Stomach smooth muscle (tissue), 2 donors: ENCODE results near the gene CHRNA4.

Experiments used
- H3K27ac ChIP-seq: one replicate; pipeline ENCODE4 v1.7.0; 2013; ENCODE audit warnings: mild to moderate bottlenecking, low read length, inconsistent platforms
- H3K27me3 ChIP-seq, 2 donors: one replicate each; pipeline ENCODE4 v1.7.0; 2013; ENCODE audit warnings: low read length in 2 of 2; ENCODE audit not compliant: insufficient read depth in 2 of 2, control insufficient read depth in 1 of 2
- H3K36me3 ChIP-seq, 2 donors: one replicate each; pipeline ENCODE4 v1.7.0; 2013; ENCODE audit warnings: low read length in 2 of 2; ENCODE audit not compliant: control insufficient read depth in 2 of 2, insufficient read depth in 2 of 2
- H3K4me1 ChIP-seq: one replicate; pipeline ENCODE4 v1.7.0; 2013; ENCODE audit warnings: low read length; ENCODE audit not compliant: control insufficient read depth, insufficient read depth
- H3K4me3 ChIP-seq, 2 donors: one replicate each; pipeline ENCODE4 v1.7.0; 2013; ENCODE audit warnings: low read length in 2 of 2
- H3K9ac ChIP-seq, 2 donors: one replicate each; pipeline ENCODE4 v1.7.0; 2013; ENCODE audit warnings: low read length in 2 of 2, mild to moderate bottlenecking in 1 of 2
- H3K9me3 ChIP-seq, 2 donors: one replicate each; pipeline ENCODE4 v1.7.0; 2013; ENCODE audit warnings: low read length in 2 of 2; ENCODE audit not compliant: control insufficient read depth in 2 of 2
- donor health status: healthy.
- donor health status: Pancreatic carcinoma.

CHRNA4 gene

GRCh38 chr20:63361519-63362435, 628 bp upstream of the CHRNA4 start:
- H3K27ac ChIP-seq, result no peak overlapping the region
- H3K4me1 ChIP-seq, result peaks cover 5% of the 10 kb centered on the region
- H3K27me3 ChIP-seq, result peaks cover 23 to 37% of the 10 kb centered on the region in 2 donors
- H3K9ac ChIP-seq, result no peak overlapping the region
- no peak overlapping the region for H3K4me3 ChIP-seq
- H3K36me3 ChIP-seq, result no peaks in the 10 kb centered on the region
- H3K9me3 ChIP-seq, result no peaks in the 10 kb centered on the region

- H3K9ac ChIP-seq, result no peak overlapping the region
- peaks cover 21 to 39% of the 10 kb centered on the region in 2 donors for H3K27me3 ChIP-seq
- no peak overlapping the region for H3K4me3 ChIP-seq
- H3K9me3 ChIP-seq, result no peaks in the 10 kb centered on the region
- H3K36me3 ChIP-seq, result no peaks in the 10 kb centered on the region
- no peak overlapping the region for H3K27ac ChIP-seq
- H3K4me1 ChIP-seq, result peaks cover 5% of the 10 kb centered on the region
These were observed 956 bp downstream of the CHRNA4 start for GRCh38 chr20:63359937-63360849.

- H3K27ac ChIP-seq, result no peak overlapping the region
- H3K9me3 ChIP-seq, result no peaks in the 10 kb centered on the region
- H3K9ac ChIP-seq, result no peak overlapping the region
- no peaks in the 10 kb centered on the region for H3K36me3 ChIP-seq
- H3K4me3 ChIP-seq, result no peak overlapping the region
- peaks cover 21 to 39% of the 10 kb centered on the region in 2 donors for H3K27me3 ChIP-seq
- peaks cover 5% of the 10 kb centered on the region for H3K4me1 ChIP-seq
These were observed 1.8 kb downstream of the CHRNA4 start for GRCh38 chr20:63359164-63359934.

GRCh38 chr20:63357921-63358905, 2.9 kb downstream of the CHRNA4 start:
- Histone ChIP-seq H3K27ac (no peak overlapping the region), H3K27me3 (peaks cover 18 to 39% of the 10 kb centered on the region in 2 donors), H3K36me3 (no peaks in the 10 kb centered on the region), H3K9ac (no peak overlapping the region), H3K4me1 (peaks cover 5% of the 10 kb centered on the region), H3K9me3 (no peaks in the 10 kb centered on the region), H3K4me3 (no peak overlapping the region)

DNA sequence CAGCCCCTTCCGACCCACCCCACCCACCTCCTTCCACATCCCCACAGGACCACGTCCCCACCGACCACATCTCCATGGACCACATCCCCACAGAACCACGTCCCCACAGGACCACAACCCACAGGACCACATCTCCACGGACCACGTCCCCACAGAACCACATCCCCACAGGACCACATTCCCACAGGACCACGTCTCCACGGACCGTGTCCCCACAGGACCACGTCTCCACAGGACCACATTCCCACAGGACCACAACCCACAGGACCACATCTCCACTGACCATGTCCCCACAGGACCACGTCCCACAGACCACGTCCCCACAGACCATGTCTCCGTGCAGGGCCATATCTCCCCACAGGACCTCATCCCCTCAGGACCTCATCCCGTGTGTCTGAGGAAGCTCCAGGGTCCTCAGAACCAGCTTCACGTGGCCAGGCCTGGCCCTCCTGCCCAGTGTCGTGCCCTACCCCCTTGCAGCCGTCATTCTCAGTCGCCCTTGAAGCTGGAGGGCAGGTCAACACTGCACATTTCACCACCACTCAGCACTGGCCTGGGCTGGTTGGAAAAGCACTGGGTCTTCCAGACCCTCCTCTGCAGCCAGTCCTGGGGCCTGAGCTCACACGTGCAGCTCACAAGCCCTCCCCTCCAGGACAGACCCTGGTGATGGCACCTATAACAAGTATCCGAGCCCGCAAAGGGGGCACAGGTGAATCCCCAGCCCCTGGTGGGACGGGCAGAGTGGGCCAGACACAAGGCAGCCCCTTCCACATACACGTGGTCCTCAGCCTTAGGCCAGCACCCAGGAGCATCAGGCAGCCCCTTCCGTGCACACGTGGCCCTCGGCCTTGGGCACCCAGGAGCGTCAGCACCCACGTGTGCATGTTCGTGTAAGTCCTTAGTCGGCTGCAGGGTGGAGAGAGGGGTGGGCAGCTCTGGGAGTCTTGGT, 3.9 kb downstream of the CHRNA4 start:
- H3K27me3 ChIP-seq, result peaks cover 16 to 34% of the 10 kb centered on the region in 2 donors
- no peak overlapping the region for H3K9ac ChIP-seq
- no peak overlapping the region for H3K27ac ChIP-seq
- H3K9me3 ChIP-seq, result no peaks in the 10 kb centered on the region
- H3K4me1 ChIP-seq, result peaks cover 5% of the 10 kb centered on the region
- no peak overlapping the region for H3K4me3 ChIP-seq
- no peaks in the 10 kb centered on the region for H3K36me3 ChIP-seq

- Histone ChIP-seq H3K9me3 (no peaks in the 10 kb centered on the region), H3K9ac (no peak overlapping the region), H3K27ac (no peak overlapping the region), H3K36me3 (no peaks in the 10 kb centered on the region), H3K4me3 (no peak overlapping the region), H3K27me3 (peaks cover 13 to 27% of the 10 kb centered on the region in 2 donors), H3K4me1 (peaks cover 5% of the 10 kb centered on the region)
These were observed 4.6 kb downstream of the CHRNA4 start for GRCh38 chr20:63356511-63356910.

GRCh38 chr20:63355781-63356295, 5.3 kb downstream of the CHRNA4 start:
- H3K36me3 ChIP-seq, result no peaks in the 10 kb centered on the region
- H3K4me3 ChIP-seq, result no peak overlapping the region
- H3K27me3 ChIP-seq, result peaks cover 13 to 22% of the 10 kb centered on the region in 2 donors
- no peak overlapping the region for H3K9ac ChIP-seq
- no peaks in the 10 kb centered on the region for H3K9me3 ChIP-seq
- H3K27ac ChIP-seq, result no peak overlapping the region
- H3K4me1 ChIP-seq, result peaks cover 3% of the 10 kb centered on the region

DNA sequence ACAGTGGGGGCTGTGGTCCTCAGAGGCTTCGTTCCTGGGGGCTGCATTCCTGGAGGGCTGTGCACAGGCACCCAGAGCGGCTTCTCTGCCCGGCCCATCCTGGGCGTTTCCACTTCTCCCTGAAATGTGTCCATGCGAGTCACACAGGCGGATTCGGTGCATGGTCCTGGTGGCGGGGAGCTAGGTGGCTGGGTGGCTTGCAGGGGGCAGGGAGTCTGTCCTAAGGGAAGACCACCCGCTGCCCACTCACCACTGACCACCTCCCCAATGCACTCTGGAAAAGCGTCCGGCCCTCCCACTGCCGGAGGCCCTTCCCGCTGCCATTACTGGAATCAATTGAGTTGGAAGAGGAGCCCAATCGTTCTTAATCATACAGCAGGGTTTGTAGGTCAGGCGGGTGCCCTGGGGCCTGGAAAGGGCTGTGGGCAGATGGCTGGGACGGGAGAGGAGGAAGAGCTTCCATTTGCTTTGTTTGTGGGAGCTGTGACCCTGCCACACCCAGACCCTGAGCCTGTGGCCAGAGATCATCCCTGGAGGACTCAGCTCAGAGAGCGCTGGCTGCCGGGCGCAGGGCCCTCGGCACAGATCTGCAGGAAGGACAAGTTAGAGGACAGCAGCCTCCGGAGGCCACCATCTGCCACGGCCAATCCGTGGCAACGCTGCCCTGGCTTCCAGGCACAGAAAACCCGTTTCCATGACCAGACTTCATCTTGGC, 6.4 kb downstream of the CHRNA4 start:
- Histone ChIP-seq H3K27ac (no peak overlapping the region), H3K27me3 (peaks cover 8 to 12% of the 10 kb centered on the region in 2 donors), H3K9me3 (no peaks in the 10 kb centered on the region), H3K4me1 (no peaks in the 10 kb centered on the region), H3K36me3 (no peaks in the 10 kb centered on the region), H3K4me3 (no peak overlapping the region), H3K9ac (no peak overlapping the region)
